GM23248 (cell line): ENCODE measurements around the gene KCNAB1.

Experiments
- EZH2 ChIP-seq: fragments of 200-600 bp; sonication (generic); IDR thresholded peaks from 2 replicates; pipeline ENCODE4 v1.6.1; 2018; ENCODE audit warnings: antibody characterized with exemption, mild to moderate bottlenecking; ENCODE audit not compliant: insufficient read depth, poor library complexity, severe bottlenecking
- EZH2phosphoT487 ChIP-seq: fragments of 200-600 bp; sonication (generic); IDR thresholded peaks from 2 replicates; pipeline ENCODE4 v1.6.1; 2018; ENCODE audit warnings: antibody characterized with exemption, moderate library complexity, mild to moderate bottlenecking, low read depth; ENCODE audit not compliant: insufficient read depth

GRCh38 chr3:156216216-156216615 is 95.8 kb downstream of the KCNAB1 start:
- no peak for TF ChIP-seq EZH2
- TF ChIP-seq EZH2phosphoT487, result no peak
